NCI-H524 treated with DMSO at 0.1 percent for 48 hours (cell line): ENCODE measurements around the gene TRAPPC3.

Source experiments
- DNase-seq: peaks from one replicate; lab custom pipeline; 2025; lab: John Stamatoyannopoulos, UW

TRAPPC3 gene

GRCh38 chr1:36125129-36125991, 23.9 kb downstream of the TRAPPC3 start, which contains the start of gene COL8A2:
TSS of gene COL8A2 (minus strand) at chr1:36125222. CDS start at chr1:36100242, 24,980 bp downstream.
- no peak for DNase-seq

- no peak for DNase-seq
These were observed 24.7 kb downstream of the TRAPPC3 start for GRCh38 chr1:36124404-36125128.

- DNase-seq = no peak
These were observed 25.9 kb downstream of the TRAPPC3 start for GRCh38 chr1:36123356-36123755.

- no peak for DNase-seq
These were observed 26.9 kb downstream of the TRAPPC3 start for GRCh38 chr1:36122062-36123030.

DNA sequence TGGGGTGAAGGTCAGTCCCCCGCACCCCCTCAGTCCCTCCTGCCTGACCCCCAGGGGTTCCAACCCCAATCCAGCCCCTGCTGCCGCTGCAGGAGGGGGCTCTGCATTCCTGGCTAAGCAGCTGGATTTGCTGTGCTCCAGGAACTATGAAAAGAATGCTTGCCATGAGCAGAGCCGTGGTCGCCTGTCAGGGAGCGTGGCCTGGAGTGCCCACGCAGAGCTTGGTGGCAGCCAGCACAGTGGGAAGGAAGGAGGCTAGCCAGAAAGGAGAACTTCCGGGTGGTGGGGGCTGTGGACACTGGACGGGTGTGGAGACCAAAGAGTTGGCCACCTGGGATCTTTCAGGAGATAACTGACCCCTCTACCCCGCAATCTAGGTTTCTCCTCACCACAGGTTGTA, 29.8 kb downstream of the TRAPPC3 start:
- DNase-seq = no peak

GRCh38 chr1:36118447-36119204, 30.7 kb downstream of the TRAPPC3 start:
- DNase-seq = no peak

- no peak for DNase-seq
These were observed 32.4 kb downstream of the TRAPPC3 start for GRCh38 chr1:36116901-36117300.

- no peak for DNase-seq
These were observed 33.4 kb downstream of the TRAPPC3 start for GRCh38 chr1:36115931-36116330.

GRCh38 chr1:36115200-36115669, 34.1 kb downstream of the TRAPPC3 start:
- DNase-seq = no peak

DNA sequence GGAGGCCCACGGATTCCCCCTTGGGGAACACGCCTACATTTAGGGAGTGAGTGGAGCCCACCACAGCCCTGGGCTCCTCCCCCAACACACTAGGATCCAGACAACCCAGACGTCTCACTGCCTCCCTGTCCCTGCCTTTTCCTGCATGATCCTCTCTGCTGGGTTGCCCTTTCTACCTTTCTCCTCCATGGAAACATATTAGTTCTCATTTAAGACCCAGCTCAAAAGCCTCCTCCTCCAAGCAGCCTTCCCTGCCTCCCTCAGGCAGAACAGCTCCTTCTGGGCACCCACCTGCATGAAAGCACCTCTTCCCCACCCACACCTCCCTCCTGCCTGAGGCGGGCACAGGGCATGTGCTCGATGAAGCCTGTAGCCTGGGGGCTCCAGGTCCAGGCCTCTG, 34.9 kb downstream of the TRAPPC3 start:
- no peak for DNase-seq

- no peak for DNase-seq
These were observed 36.5 kb downstream of the TRAPPC3 start for GRCh38 chr1:36112823-36113222.

DNA sequence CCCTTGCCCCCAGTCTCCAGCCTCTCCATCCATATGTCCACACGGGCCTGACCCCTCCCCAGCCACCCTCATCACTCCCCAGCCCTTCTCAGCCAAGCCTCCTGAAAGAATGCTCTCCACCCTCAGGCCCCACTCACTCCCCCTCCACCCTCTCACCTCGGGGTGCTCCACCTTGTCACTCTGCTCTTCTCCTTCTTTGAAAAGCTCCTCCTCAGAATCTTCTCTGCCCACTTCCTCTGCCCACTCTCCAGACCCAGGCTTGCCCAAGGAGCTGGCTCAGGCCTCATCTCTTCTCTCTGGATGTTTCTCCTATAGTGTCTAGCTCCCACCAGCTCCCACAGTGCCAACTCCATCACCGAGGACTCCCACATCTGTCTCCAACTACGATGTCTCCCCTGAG, 38.1 kb downstream of the TRAPPC3 start:
- no peak for DNase-seq

DNA sequence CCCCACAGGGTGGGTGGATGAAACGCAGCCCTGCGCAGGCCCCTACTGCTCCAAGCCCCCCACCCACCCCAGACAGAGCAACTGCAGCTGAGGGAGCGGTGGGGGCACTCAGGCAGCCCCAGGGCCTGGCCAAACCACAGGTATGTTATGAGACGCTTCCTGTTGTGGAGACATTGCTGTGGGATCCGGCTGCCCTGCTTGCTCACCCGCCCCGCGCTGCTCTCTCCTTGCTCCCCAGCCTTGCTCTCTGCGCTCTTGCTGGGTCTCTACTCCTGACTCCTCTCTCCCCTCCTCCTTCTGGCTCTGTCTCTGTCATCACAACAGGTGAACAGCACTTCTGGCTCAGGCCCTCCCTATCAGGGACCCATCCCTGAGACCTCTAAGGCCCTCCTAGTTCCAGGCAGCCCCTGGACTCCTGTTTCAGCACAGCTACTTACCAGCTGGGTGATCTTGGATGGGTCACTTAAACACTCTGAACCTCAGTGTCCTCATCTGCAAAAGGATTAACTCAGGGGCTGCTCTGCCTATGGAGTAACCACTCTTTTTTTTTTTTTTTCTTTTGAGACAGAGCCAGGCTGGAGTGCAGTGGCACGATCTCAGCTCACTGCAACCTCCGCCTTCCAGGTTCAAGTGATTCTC, 40.1 kb downstream of the TRAPPC3 start:
- DNase-seq = no peak

- DNase-seq = no peak
These were observed 41.0 kb downstream of the TRAPPC3 start for GRCh38 chr1:36108314-36108713.

DNA sequence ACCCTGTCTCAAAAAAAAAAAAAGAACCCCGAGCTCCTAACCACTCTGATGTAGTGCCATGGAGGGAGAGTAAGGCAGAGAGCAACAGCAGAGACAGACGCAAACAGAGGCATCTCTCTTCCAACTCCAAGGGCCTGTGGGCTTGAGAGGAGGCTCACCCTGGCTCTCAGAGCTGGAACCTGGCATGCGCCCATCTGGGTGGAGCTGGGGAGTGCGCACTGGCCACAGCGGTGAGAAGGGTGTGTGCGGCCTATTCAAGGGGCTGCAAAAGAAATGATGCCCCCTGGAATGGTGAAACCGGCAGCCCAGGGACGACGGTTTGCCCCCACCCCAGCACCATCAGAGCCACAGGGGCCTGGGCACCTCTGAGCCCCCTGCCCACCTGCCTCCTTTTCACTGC, 41.9 kb downstream of the TRAPPC3 start:
- DNase-seq = no peak

GRCh38 chr1:36106269-36106668, 43.0 kb downstream of the TRAPPC3 start:
- DNase-seq = no peak

- DNase-seq = no peak
These were observed 47.7 kb downstream of the TRAPPC3 start for GRCh38 chr1:36101546-36101945.

DNA sequence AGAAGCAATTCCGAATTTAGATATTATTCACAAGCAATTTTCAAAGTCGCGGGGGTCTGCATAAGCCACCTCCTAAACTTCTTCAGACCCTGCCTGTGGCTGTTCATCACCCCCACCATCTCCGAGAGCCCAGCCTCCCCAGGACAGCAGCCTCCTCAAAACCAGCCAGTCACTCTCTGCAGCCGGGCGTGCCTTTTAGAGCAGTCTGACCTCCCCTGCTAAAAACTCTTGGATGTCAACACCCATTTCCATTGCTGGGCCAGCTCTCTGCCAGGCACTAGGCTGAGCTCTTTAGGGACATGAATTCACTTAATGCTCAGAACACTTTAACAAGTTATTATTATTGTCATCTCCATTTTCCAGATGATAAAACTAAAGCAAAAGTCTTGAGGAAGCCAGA, 48.9 kb downstream of the TRAPPC3 start:
- no peak for DNase-seq

DNA sequence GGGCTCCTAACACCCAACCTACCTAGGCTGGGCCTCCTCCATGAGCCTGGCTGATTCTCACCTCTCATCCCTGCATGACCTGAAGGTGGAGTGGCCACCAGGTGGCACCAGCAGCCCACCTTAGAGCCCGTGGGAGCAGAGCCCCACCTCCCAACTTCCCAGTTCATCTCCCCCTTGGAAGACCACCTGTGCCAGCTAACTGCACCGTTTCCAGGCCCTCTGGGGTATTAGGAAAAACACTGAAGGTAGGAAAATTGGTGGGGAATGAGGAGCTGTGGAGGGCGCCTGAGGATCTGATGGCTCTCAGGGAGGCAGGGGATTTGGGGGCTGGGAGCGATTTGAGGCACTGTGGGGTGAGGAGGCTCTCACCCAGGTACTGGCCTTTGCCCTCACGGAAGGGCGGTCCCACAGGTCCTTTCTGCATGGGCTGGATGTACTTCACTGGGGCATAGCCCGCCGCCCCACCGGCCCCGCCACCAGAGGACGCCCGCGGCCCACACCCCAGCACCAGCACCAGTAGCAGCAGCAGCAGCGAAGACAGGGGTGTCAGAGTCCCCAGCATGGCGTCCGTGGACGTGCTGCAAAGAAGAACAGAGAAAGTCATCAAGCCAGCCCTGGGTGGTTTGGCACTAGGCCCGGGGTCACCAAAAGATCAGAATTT, 49.5 kb downstream of the TRAPPC3 start:
- DNase-seq = no peak
